HG03521 (cell line): Measurements from ENCODE around the gene CDK6.
A peak's percentile ranks its signal among the peaks of the same experiment; 100 is the strongest.
"Not testable (repeated sequence)": the region's sequence is repeated elsewhere in the genome, so short reads cannot be mapped to it uniquely, and the experiment has no call there.

Source experiments
- ATAC-seq: cut with Tn5 transposase; IDR thresholded peaks from one replicate; pipeline ENCODE4 v1.9.1; 2021; ENCODE audit warnings: mild to moderate bottlenecking, moderate library complexity; ENCODE audit not compliant: unreplicated experiment

Gene CDK6

DNA sequence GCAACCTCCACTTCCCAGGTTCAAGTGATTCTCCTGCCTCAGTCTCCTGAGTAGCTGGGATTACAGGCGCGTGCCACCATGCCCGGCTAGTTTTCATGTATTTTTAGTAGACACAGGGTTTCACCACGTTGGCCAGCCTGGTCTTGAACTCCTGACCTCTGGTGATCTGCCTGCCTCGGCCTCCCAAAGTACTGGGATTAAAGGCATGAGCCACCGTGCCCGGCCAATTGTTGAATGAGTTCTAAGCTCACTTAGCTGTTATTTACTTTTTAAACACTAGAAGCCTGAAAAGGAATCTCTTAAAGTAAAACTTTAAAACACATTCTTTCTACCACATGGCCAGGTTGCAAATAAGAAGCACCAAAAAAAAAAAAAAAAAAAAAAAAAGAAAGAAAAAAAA lies 231.9 kb downstream of the CDK6 start:
- not testable (repeated sequence) for ATAC-seq

DNA sequence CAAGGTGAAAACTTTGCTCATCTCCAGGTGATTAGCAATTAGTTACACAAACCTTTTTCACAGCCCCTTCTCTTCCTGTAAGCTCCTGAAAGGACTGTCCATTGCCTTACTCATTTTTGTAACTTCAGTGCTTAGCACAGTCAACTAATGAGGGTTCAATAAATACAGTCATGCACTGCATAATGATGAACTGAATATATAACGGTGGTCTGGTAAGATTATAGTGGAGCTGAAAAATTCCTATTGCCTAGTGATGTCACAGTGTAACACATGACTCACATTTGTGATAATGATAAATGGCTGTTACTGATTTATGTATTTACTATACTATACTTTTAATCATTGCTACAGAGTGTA lies 233.3 kb downstream of the CDK6 start:
- no peak for ATAC-seq

- no peak for ATAC-seq
Observed at GRCh38 chr7:92602352-92603088, 233.9 kb downstream of the CDK6 start.

- ATAC-seq, result peak; percentile 84
Observed at GRCh38 chr7:92598310-92598981, 237.9 kb downstream of the CDK6 start.

DNA sequence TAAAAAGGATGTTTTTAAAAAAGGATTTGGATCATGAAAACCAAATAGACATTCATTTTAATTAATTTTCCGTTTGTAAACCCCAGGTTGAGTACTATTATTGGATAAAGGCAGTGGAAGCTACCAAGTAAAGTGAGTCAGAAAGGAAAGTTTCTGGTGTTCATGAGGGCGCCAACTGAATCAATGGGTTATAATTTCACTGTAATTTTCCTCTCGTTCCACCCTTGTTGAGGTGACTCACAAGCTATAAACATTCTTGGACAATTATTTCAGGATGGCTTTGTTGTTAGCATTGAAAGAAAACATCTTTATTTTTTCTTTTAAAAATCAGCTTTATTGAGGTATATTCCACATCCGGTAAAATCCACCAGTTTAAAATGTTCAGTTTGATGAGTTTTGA lies 241.1 kb downstream of the CDK6 start:
- no peak for ATAC-seq

- ATAC-seq, result no peak
Observed at GRCh38 chr7:92594746-92595145, 241.6 kb downstream of the CDK6 start.

DNA sequence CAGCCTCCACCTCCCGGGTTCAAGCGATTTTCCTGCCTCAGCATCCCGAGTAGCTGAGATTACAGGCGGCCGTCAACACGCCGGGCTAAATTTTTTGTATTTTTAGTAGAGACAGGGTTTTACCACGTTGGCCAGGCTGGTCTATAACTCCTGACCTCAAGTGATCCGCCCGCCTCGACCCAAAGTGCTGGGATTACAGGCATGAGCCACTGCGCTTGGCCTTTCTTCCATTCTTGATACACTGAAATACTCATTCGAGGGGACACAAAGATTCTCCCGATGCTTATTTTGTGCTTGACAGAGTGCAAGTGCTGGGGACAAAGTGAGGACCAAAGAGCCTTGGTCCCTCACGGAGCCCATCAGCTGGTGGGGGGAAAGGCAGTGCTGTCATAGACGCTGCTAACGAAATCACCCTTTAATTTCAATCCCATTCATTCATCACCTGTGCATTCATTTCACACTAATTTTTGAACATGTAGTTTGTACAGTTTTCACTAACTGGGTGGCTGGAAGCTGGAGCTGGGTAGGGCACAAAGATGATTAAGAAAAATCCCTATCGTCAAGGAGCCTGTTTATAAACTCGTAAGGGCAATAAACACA lies 245.6 kb downstream of the CDK6 start:
- no peak for ATAC-seq

DNA sequence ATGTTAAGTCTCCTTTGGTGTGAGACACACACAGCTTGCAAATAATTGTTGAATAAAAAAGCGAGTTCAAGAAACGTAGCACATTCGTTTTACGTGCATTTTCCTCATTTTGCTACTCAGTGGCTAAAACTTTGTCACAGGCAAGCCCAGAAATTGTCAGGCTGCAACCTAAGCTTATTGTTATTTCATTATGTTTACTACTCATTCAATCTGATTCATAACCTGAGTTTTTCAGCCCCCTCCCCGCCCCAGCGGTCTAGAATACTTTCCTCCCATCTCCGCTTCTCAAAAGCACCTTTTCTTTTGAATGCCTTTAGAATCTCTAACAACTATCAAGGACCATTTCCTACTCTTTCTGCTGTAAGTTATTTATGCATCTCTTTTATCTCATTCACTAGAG lies 247.3 kb downstream of the CDK6 start:
- ATAC-seq, result no peak

DNA sequence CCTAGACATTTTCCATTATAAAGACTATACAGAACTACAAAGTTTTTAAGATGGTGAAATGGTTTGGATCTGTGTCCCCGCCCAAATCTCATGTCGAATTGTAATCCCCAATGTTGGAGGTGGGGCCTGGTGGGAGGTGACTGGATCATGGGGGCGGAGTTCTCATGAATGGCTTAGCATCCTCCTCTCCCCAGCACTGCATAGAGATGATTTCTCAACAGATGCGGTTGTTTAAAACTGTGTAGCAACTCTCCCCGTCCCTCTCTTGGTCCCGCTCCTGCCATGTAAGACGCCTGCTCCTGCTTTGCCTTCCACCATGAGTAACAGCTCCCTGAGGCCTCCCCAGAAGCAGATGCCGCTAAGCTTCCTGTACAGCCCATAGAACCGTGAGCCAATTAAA lies 247.8 kb downstream of the CDK6 start:
- ATAC-seq, result no peak

- no peak for ATAC-seq
Observed at GRCh38 chr7:92586841-92587240, 249.5 kb downstream of the CDK6 start.

- ATAC-seq, result no peak
Observed at GRCh38 chr7:92586403-92586802, 250.0 kb downstream of the CDK6 start.

GRCh38 chr7:92584953-92585352 lies 251.4 kb downstream of the CDK6 start:
- no peak for ATAC-seq

DNA sequence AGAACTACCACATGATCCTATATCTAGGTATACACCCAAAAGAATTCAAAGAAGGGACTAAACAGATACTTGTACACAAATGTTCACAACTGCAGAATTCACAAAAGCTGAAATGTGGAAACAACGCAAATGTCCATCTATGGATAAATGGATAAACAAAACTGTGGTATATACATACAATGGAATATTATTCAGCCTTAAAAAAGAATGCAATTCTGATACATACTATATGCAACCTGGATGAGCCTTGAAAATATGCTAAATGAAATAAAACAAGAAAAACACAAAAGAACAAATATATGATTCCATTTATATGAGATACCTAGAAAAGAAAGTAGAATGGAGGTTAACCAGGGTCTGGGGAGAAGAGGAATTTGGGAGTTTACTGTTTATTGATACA lies 253.4 kb downstream of the CDK6 start:
- no peak for ATAC-seq

DNA sequence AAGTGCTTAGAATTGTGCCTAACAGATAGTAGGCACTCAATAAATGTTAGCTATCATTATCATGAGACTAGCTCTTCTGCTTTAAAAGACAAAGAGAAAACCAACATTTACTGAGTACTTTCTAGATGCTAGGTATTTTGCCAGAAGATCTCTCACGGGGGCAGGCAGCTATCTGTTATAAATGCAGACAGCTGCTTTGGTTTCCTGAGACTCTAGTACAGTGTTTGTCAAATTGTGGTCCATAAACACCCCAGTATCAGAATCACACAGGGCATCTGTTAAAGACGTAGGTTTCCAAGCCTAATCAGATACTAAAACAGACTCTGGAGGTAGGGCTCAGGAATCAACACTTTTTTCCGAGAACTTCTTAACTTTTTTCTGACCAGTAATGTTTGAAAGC lies 260.1 kb downstream of the CDK6 start:
- ATAC-seq, result no peak

GRCh38 chr7:92569137-92569536 lies 267.2 kb downstream of the CDK6 start:
- ATAC-seq, result no peak

DNA sequence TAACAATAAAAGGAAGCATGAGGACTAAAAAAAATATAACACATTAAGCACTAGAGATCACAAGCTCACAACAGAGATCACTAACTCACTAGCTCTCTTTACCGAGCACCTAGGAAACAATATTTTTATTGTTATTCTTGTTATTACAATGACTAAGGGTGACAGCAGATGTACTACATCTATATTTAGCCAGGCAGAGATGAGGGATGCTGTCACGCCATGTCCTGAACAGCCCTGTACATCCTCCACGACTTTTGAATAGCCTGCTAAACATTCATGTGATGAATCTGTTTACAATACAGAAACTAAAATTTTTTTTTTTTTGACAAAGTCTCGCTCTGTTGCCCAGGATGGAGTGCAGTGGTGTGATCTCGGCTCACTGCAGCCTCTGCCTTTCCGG lies 268.9 kb downstream of the CDK6 start:
- no peak for ATAC-seq

DNA sequence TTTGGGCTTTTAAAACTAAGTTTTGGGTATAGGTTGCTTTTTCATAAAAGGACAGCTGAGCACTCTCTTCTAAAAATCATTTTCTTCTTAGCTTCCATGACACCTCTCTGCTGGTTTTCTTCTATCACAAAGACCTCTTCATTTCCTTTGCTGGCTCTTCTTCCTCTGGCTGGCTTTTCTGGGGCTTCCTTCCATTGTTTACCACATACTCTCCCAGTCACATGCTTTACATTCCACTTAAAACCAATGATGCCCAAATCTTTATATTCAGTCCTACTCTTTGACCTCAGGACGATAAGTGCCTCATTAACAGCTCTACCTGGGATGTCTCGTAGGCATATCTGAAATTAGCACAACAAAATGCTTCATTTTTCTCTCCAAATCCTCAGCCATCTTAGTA lies 273.0 kb downstream of the CDK6 start:
- ATAC-seq, result no peak

DNA sequence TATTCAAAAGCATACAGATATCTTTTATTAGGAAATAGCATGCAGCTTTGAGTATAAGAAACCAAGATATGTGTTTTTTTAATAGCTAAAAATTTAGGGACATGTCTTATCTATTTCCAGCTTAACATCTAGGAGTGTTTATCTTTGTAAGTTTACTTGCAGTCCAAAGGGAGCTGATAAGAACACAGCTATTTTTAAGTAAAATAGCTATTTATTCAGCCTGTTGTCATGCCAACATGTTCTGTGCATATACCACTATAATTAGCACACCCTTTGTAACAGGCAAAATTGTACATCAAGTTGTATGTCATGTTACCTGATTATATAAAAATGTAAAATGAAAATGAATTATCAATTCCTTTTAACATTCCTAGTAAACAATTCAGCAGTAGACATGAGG lies 275.8 kb downstream of the CDK6 start:
- no peak for ATAC-seq

DNA sequence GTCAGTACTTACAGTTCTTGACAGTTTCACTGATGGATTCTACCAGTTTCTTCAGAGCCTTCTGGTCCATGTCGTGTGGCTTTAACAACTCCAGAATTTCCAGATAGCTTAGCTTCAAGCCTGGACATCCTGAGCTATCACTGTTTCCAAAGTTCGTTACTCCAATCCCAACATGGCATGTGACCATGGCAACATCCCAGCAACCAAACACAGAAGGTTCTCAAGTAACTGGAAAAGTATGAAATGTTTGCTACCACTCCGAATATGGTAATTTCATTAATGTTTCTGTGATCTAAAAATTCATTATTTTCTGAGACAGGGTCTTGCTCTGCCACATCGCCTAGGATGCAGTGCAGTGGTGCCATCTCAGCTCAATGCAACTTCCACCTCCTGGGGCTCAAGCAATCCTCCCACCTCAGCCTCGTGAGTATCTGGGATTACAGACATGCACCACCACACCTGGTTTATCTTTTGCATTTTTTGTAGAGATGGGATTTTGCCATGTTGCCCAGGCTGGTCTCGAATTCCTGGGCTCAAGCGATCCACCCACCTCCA lies 278.5 kb downstream of the CDK6 start:
- no peak for ATAC-seq

DNA sequence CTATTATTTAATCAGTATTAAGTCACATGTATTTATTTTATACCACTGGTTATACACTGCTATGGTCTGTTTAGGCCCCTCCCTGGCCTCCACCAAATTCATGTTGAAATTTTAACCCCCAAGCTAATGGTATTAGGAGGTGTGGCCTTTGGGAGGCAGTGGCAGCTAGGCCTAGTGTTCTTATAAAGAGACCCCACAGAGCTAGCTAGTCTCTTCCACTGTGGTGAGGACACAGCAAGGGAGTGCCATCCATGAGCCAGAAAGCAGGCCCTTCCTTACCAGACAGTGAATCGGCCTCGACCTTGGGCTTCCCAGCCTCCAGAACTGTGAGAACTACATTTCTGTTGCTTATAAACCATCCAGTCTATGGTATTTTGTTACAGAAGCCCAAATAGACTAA lies 279.1 kb downstream of the CDK6 start:
- no peak for ATAC-seq
